ENCODE measurements around the gene TTLL7.
"Not testable (repeated sequence)": the region's sequence is repeated elsewhere in the genome, so short reads cannot be mapped to it uniquely, and the experiment has no call there.

TTLL7 gene

GRCh38 chr1:83990734-83991133, 8.2 kb downstream of the TTLL7 start:
- Histone ChIP-seq H4K20me1 (ENCODE audit: insufficient read depth, low read length) (no peaks in the 10 kb centered on the region), H3K9me3 (replicated peaks; ENCODE audit: insufficient read depth, low read length) (no peaks in the 10 kb centered on the region), H3K79me2 (ENCODE audit: low read length) (peaks cover 37% of the 10 kb centered on the region), H3K4me1 (ENCODE audit: low read length) (peaks cover 15% of the 10 kb centered on the region; the same call in 1 of the 2 replicates), H2AFZ (ENCODE audit: low read length) (no peak overlapping the region), H3K27me3 (replicated peaks; ENCODE audit: insufficient read depth, low read length) (no peaks in the 10 kb centered on the region), H3K36me3 (replicated peaks; ENCODE audit: insufficient read depth, low read length) (no peaks in the 10 kb centered on the region), H3K4me3 (ENCODE audit: low read length) (no peak overlapping the region), H3K9me2 (replicated peaks; ENCODE audit: insufficient read depth, low read length) (no peaks in the 10 kb centered on the region), H3K4me2 (ENCODE audit: low read depth, low read length) (no peak overlapping the region), H3F3A (ENCODE audit: insufficient read depth, low read length) (no peaks in the 10 kb centered on the region), H3K27ac (ENCODE audit: low read length) (no peak overlapping the region), H3K9ac (ENCODE audit: low read length) (no peak overlapping the region)
- TF ChIP-seq CTCF (IDR thresholded peaks at IDR 0.05; ENCODE audit: low read length): no peak
- TF ChIP-seq EZH2 (optimal IDR thresholded peaks at IDR 0.05; ENCODE audit: low read depth, low read length): no peak
- no peak for TF ChIP-seq EZH2phosphoT487 (IDR thresholded peaks at IDR 0.05; ENCODE audit: low read length)
- DNase-seq: no peak

GRCh38 chr1:83985048-83985447, 13.9 kb downstream of the TTLL7 start:
- H3K27me3 ChIP-seq (replicated peaks; ENCODE audit: insufficient read depth, low read length): no peaks in the 10 kb centered on the region
- no peak for DNase-seq
- H2AFZ ChIP-seq (ENCODE audit: low read length): no peak overlapping the region
- H3K4me1 ChIP-seq (ENCODE audit: low read length): no peaks in the 10 kb centered on the region
- H3K9ac ChIP-seq (ENCODE audit: low read length): no peak overlapping the region
- H3K9me3 ChIP-seq (replicated peaks; ENCODE audit: insufficient read depth, low read length): no peaks in the 10 kb centered on the region
- H4K20me1 ChIP-seq (ENCODE audit: insufficient read depth, low read length): no peaks in the 10 kb centered on the region
- H3K79me2 ChIP-seq (ENCODE audit: low read length): peaks cover 5% of the 10 kb centered on the region; the same call in 1 of the 2 replicates
- no peaks in the 10 kb centered on the region for H3K36me3 ChIP-seq (replicated peaks; ENCODE audit: insufficient read depth, low read length)
- no peak overlapping the region for H3K27ac ChIP-seq (ENCODE audit: low read length)
- H3K9me2 ChIP-seq (replicated peaks; ENCODE audit: insufficient read depth, low read length): no peaks in the 10 kb centered on the region
- H3F3A ChIP-seq (ENCODE audit: insufficient read depth, low read length): no peaks in the 10 kb centered on the region
- H3K4me3 ChIP-seq (ENCODE audit: low read length): no peak overlapping the region
- TF ChIP-seq CTCF (IDR thresholded peaks at IDR 0.05; ENCODE audit: low read length) (no peak), EZH2 (optimal IDR thresholded peaks at IDR 0.05; ENCODE audit: low read depth, low read length) (no peak), EZH2phosphoT487 (IDR thresholded peaks at IDR 0.05; ENCODE audit: low read length) (no peak)
- H3K4me2 ChIP-seq (ENCODE audit: low read depth, low read length): no peak overlapping the region

GRCh38 chr1:83983918-83984317, 15.0 kb downstream of the TTLL7 start:
- not testable (repeated sequence) for H3K27ac ChIP-seq (ENCODE audit: low read length); H3K4me1 ChIP-seq (ENCODE audit: low read length); H3K36me3 ChIP-seq (replicated peaks; ENCODE audit: insufficient read depth, low read length); H3K9me3 ChIP-seq (replicated peaks; ENCODE audit: insufficient read depth, low read length); H3K4me2 ChIP-seq (ENCODE audit: low read depth, low read length); H3K27me3 ChIP-seq (replicated peaks; ENCODE audit: insufficient read depth, low read length); H4K20me1 ChIP-seq (ENCODE audit: insufficient read depth, low read length); H3F3A ChIP-seq (ENCODE audit: insufficient read depth, low read length); H3K79me2 ChIP-seq (ENCODE audit: low read length); H3K9me2 ChIP-seq (replicated peaks; ENCODE audit: insufficient read depth, low read length); H3K4me3 ChIP-seq (ENCODE audit: low read length); H3K9ac ChIP-seq (ENCODE audit: low read length); H2AFZ ChIP-seq (ENCODE audit: low read length); DNase-seq

GRCh38 chr1:83978056-83978455, 20.9 kb downstream of the TTLL7 start:
- Histone ChIP-seq H3F3A (ENCODE audit: insufficient read depth, low read length) (no peaks in the 10 kb centered on the region), H2AFZ (ENCODE audit: low read length) (no peak overlapping the region), H3K9me3 (replicated peaks; ENCODE audit: insufficient read depth, low read length) (no peaks in the 10 kb centered on the region), H3K4me3 (ENCODE audit: low read length) (no peak overlapping the region), H3K79me2 (ENCODE audit: low read length) (peaks cover 3% of the 10 kb centered on the region; the same call in 1 of the 2 replicates), H3K4me2 (ENCODE audit: low read depth, low read length) (no peak overlapping the region), H3K27me3 (replicated peaks; ENCODE audit: insufficient read depth, low read length) (no peaks in the 10 kb centered on the region), H4K20me1 (ENCODE audit: insufficient read depth, low read length) (no peaks in the 10 kb centered on the region), H3K36me3 (replicated peaks; ENCODE audit: insufficient read depth, low read length) (no peaks in the 10 kb centered on the region), H3K9ac (ENCODE audit: low read length) (no peak overlapping the region), H3K27ac (ENCODE audit: low read length) (no peak overlapping the region), H3K4me1 (ENCODE audit: low read length) (no peaks in the 10 kb centered on the region), H3K9me2 (replicated peaks; ENCODE audit: insufficient read depth, low read length) (no peaks in the 10 kb centered on the region)
- no peak for DNase-seq
- no peak for TF ChIP-seq CTCF (IDR thresholded peaks at IDR 0.05; ENCODE audit: low read length)
